ENCODE data around the gene STAB2.

DNA sequence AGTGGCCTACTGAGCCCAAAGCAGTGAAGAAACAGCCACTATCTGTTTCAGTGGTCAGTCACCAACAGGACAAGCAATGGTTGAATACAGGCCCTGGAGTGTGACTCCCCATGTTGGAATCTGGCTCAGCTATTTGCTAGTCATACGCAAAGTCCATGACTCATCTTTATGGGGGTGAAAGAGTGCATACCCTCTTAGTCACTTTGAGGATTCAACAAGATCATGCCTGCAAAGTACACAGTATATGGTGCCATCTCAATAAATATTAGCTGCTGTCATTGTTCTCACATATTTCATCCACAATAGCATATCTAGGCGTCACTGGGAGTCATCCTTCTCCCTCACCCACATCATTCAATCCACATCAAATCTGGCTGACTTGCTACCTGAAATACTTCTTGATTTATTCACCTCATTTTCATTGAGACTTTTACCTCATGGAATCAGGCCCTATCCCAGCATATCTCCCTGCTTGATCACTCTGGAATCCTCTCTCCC is 26.4 kb upstream of the STAB2 start:
- TF ChIP-seq SUZ12 (IDR thresholded peaks at IDR 0.05; ENCODE audit: extremely low read depth, insufficient read depth, insufficient read length) (no peak), YY1 (IDR thresholded peaks at IDR 0.05; ENCODE audit: insufficient read depth, insufficient read length) (no peak), ZNF274 (IDR thresholded peaks at IDR 0.05; ENCODE audit: low read depth, low read length) (no peak)
